ENCODE results near the gene OR1F1. TPM values are rescaled to one million over a fixed set of nuclear protein-coding genes. Genes with fewer than 3 reads are reported as not detected.
"Not testable (repeated sequence)": the region's sequence is repeated elsewhere in the genome, so short reads cannot be mapped to it uniquely, and the experiment has no call there.

OR1F1 gene
- total RNA-seq, result not detected

DNA sequence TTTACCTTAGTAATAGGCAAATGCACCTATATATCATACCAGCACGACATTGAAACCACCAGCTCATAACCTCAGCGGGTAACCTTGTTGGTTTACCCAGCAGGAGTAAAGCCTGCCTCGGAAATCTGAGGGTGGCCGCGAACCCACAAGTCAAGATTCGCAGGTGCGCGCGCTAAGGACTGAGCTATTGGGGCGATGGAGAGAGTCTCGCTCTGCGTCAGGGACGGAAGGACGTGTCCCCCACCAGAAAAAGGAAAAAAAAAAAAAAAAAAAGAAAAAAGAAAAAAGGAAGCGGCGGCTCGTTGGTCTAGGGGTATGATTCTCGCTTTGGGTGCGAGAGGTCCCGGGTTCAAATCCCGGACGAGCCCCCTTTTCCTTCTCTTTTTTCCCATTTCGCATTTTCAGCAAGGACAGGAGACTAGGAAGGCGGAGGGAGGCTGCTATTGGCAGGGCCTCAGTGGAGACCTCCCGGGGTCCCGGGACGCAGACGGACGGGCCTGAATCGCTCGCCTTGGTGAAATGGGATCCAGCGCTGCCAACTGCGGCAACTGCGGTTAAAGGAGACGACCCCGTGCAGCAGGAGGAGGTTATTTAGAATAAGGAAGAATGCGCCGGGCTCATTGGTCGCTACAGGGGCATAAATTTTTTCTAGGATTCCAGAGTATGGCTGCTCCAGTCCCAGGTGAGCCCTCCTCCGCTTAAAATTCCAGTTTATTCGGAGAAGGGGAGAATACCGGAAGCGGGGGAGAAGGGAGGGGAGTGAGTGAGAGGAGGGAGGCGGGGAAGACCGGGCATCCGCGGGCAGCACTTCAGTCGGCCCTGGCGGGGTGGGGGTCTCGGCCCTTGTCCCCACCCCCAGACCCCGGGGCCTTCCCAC is at the start of gene OR1F1:
Gene OR1F1 (plus strand): TSS at position 407 of the 877 bp plus-strand sequence.
- ATAC-seq (ENCODE audit: low FRiP score) (no peak), DNase-seq (ENCODE audit: low spot score) (no peak)
- TF ChIP-seq, protein P1, sequence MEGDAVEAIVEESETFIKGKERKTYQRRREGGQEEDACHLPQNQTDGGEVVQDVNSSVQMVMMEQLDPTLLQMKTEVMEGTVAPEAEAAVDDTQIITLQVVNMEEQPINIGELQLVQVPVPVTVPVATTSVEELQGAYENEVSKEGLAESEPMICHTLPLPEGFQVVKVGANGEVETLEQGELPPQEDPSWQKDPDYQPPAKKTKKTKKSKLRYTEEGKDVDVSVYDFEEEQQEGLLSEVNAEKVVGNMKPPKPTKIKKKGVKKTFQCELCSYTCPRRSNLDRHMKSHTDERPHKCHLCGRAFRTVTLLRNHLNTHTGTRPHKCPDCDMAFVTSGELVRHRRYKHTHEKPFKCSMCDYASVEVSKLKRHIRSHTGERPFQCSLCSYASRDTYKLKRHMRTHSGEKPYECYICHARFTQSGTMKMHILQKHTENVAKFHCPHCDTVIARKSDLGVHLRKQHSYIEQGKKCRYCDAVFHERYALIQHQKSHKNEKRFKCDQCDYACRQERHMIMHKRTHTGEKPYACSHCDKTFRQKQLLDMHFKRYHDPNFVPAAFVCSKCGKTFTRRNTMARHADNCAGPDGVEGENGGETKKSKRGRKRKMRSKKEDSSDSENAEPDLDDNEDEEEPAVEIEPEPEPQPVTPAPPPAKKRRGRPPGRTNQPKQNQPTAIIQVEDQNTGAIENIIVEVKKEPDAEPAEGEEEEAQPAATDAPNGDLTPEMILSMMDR (IDR thresholded peaks at IDR 0.05), result no peak

DNA sequence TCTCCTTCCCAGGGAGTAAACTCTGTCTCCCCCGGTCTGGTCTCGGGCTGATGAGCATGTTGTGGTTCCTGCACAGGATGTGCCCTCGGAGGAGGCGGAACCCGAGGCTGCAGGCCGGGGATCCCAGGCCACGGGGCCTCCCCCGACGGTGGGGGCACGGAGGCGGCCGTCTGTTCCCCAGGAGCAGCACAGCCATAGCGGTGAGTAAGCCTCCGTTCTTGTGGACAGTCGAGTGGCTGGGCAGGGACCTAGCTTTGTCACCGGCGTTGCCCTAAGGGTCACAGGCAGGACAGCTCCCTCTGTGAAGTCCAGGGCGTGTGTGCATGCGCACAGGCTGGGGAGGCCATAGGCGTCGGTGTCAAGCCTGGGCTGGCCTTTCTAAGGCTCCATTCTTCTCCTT is 49.7 kb upstream of the OR1F1 start:
- ATAC-seq (ENCODE audit: low FRiP score) (no peak), DNase-seq (ENCODE audit: low spot score) (no peak)
- TF ChIP-seq, protein P1 (IDR thresholded peaks at IDR 0.05), result no peak

DNA sequence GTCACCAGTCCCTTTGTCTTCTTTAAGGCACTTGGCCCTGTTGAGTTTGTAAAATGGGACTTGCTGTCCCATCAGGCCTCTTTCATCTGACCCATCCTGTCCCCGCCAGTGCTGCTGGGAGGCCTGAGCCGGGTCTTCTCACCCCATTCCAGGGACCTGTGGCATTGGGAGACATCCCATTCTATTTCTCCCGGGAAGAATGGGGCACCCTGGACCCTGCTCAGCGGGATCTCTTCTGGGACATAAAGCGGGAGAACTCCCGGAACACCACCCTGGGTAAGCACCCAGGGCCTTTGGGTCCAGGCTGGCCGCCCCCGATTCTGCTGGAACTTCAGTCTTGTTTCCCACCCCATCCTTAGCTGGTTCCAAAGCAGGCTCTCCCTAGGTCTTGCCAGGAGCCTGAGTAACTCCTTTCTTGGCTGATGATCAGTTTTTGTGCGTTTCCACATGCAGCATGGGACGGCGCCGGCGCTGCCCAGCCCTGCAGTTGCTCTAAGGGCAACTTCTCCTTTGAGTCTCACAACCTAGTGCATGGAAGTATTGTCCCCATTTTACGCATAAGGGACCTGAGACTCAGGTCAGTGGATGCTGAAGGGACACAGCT is 49.1 kb upstream of the OR1F1 start:
- TF ChIP-seq, protein P1 (IDR thresholded peaks at IDR 0.05), result no peak
- ATAC-seq (ENCODE audit: low FRiP score), result no peak

DNA sequence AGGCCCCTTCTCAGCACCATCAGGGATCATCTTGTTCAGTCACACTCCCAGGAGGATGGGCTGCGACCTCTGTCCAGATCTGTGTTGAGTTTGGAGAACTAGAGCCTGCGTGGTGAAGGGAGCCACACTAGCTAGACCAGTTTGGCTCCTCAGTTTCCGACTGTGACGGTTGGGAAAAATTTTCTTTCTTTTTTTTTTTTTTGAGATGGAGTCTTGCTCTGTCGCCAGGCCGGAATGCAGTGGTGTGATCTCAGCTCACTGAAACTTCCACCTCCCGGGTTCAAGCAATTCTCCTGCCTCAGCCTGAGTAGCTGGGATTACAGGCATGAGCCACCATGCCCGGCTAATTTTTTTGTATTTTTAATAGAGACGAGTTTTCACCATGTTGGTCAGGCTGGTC is 48.4 kb upstream of the OR1F1 start:
- DNase-seq (ENCODE audit: low spot score); ATAC-seq (ENCODE audit: low FRiP score): not testable (repeated sequence)

More for the DNA sequence above, 49.1 kb upstream of the OR1F1 start:
- no peak for DNase-seq (ENCODE audit: low spot score)

GRCh38 chr16:3140603-3141427 is 47.2 kb upstream of the OR1F1 start:
- DNase-seq (ENCODE audit: low spot score) (no peak), ATAC-seq (ENCODE audit: low FRiP score) (no peak)
- TF ChIP-seq, protein P1 (IDR thresholded peaks at IDR 0.05), result no peak

DNA sequence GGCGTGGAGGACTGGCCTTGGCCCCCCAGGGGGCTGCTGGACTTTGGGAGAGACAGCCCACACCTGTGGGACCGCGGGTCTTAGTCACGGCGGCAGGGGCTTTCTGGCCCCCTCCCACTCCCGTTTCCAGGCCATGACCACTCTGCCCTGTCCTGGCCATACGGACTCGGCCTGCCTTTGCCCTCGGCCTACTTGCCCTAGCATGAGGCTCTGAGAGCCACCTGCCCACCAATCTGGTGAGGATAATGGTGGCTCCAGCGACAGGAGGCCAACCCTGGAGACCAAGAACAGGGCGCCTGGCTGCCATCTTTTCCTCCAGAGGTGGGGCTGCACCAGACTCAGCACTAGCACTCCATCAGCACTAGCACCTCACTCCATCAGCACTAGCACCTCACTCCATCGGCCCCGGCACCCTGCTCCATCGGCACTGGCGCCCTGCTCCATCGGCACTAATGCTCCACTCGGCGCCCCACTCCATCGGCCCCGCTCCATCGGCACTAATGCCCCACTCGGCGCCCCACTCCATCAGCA is 46.2 kb upstream of the OR1F1 start:
- TF ChIP-seq, protein P1 (IDR thresholded peaks at IDR 0.05), result no peak
- DNase-seq (ENCODE audit: low spot score), result no peak
- no peak for ATAC-seq (ENCODE audit: low FRiP score)

GRCh38 chr16:3142327-3142726 is 45.7 kb upstream of the OR1F1 start:
- DNase-seq (ENCODE audit: low spot score), result no peak
- ATAC-seq (ENCODE audit: low FRiP score), result no peak
- TF ChIP-seq, protein P1 (IDR thresholded peaks at IDR 0.05), result no peak
